ENCODE measurements around the gene MOK.
"Not testable (repeated sequence)": the region's sequence is repeated elsewhere in the genome, so short reads cannot be mapped to it uniquely, and the experiment has no call there.

MOK gene

DNA sequence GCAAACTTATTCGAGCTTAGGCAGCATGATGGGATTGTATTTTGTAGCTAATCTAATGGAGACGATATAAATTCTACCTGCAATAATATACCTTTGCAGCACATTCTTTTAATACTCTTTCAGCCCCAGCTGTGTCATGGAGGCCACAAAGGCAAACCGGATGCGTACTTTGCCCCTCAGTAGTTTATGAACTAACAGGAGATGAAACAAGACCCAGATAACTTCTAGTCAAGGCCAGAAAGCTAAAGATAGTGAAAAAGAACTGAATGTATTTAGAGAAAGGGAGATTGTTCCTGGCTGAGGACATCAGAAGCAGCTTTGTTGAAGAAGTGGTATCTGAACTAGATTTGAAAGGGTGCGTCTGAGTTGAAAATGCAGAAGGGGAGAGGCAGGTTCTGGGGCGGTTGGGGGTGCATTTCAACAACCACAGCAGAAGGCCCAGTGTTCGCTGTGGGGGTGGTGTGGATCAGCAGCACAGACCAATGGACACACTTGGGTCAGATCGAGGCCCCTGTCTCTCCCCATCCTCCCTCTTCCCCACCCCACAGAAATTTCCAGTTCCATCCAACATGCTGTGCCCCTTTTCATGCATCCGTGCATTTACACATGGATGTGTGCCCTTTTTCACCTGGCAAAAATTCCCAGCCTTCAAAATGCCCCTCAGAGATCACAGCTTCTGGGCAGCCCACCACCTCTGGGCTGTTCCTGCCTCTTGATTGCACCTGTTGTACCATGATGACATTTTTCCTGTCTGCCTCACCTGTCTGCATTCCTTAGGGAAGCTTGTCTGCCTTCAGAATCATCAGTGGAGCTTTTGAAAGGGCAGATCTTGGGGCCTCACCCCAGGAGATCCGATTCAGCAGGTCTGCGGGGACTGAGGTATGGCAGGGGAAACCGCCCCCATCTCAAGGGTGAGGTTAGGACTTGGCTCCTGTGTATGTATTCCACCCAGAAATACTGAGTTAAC lies 16.8 kb upstream of the MOK start:
- no peak for DNase-seq (ENCODE audit: low read depth in 2 of 2)

DNA sequence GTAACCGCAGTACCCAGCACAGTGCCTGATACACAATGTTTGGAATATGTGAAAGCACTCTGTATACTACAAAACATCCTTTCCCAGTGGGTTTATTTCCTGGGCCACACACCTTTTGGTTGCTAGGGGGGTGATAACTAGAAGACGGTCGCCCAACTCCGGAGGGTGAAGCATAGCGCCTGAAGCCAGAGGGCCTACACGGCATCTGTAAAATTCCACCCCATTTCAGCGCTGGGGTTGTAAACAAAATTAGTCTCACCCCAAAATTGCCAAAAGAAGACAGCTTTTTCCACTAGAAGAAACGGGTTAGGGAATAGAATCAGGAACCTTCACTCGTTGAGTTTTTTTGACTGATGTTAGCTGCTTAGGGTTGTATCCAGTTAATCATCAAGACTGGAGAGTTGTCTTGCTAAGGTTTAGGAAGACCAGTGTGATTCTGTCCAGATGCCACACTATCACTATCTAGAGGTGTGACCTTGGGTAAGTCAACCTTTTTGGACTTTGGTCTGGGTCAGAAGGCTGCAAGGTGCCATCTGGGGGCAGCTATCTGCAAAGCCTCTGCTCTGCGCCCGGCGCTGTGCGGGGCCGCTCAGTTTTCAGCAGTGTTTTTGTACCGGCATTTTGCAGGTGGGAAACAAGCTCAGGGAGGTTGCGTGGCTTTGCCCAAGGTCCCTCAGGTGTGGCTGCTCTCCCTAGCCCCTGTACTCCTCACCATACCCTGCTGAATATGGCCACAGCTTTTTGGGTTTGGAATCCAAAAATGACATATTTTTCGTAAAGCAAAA lies 15.9 kb upstream of the MOK start:
- DNase-seq (ENCODE audit: low read depth in 2 of 2): no peak

DNA sequence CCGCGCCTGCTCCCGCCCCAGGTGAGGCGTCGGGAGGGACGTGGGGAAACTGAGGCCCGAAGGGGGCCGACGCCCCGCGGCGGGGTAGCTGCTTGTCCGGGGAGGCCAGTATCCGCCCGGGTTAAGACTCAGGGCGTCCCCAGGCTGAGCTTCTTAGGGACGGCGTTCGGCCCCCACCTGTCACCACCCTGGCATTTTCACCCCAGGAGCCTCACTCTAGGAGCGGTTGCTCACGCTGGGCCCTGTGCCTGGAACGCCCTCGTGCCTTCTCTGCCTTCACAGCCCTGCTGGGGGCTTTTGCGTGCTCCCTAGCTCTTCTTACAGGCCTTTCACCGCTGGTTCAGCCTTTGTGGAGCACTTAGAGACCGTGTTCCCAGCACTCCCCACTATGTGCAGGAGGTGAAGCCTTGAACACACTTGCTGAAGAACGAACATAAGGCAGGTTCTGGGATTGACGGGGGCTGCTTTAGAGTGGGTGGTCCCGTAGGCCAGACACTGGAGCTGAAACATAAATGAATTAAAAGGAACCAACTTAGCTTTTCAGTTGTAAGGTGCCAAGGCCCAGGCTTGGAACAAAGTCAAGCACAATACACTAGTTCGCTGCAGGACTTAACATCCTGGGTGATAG lies 15.2 kb upstream of the MOK start:
- DNase-seq (ENCODE audit: low read depth in 2 of 2): no peak

DNA sequence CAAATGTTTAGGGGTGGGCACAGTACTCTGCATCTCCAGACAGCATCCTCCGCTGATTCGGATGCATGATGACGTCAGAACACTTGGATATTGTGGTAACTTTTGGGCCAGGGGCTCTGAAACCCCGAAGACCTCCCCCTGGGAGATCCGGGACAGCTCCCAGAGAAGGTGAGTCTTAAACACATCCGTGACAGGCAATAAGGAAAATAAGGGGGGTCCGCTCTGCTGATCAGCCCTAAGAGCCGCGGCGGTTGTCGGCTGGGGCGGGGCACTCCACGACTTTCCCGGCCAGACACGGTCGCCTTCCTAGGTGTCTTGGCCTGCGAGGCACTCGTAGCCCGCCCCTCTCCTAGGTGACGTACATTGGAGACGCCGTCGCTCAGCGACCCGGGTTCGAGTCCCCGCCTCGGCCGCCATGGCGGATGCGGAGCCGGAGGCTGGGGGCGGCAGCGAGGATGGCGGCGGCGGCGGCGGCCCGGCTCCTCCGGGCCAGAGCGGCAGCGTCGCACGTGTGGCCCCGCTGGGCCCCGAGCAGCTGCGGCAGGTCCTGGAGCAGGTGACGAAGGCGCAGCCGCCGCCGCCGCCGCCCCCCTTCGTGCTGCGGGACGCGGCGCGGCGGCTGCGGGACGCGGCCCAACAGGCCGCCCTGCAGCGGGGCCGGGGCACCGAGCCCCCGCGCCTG lies 14.5 kb upstream of the MOK start, which contains the start of gene ZNF839:
ZNF839 (plus strand) TSS at position 396 of the 682 bp plus-strand sequence; CDS start at position 416, 20 bp downstream.
- DNase-seq (ENCODE audit: low read depth in 2 of 2): peak; percentile 78 to 80

DNA sequence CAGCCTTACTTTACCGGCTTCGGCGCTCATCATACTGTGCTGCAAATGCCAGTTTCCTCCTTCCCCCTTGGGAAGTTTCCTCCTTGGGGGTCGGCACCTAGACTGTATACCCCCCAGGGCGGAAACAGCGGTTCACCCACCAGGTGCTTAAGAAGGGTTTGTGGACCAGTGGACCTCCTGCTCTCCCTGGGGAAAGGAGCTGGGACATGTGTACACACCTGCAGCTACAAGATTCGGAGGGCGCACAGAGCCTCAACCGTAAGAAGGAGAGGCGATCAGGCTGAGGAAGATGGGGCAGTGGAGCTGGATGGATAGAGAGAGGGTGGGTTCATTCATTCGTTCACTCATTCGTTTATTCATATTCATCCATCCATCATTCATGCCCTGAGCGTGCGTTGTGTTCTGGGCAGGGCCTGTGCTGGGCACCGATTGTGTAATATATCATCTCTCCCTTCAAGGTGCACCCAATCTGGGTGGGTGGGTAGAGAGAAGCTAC lies 13.9 kb upstream of the MOK start:
- no peak for DNase-seq (ENCODE audit: low read depth in 2 of 2)

DNA sequence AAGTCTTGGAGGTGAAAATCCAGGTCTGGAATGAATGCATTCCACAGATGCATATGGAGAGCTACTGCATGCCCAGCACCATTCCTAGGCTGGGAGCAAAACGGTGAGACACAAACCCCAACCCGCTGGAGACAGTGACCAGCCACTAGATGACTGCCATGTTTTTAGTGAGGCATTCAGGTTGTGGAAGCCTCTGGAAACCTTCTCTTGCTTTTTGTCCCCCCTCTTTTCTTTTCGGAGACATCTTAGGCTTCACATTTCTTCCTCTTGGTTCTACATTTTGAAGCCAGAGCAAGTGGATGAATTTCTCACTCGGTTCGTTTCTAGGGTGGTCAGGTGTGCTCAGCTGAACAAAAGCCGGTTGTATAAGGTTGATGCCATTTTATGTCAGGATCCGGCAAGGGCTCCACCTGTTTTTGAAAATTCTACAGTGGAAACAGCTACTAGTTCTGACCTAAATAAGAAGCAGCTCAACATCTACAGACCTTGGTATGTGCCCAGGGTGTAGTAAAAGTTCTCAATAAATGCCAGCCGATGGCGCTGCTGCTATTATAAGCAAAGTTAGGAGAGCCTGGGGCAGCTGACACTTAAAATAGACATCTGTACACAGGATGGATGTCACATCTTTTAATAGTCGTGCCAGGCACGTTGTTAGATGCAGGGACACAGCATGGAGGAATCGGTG lies 12.7 kb upstream of the MOK start:
- DNase-seq (ENCODE audit: low read depth in 2 of 2): no peak

DNA sequence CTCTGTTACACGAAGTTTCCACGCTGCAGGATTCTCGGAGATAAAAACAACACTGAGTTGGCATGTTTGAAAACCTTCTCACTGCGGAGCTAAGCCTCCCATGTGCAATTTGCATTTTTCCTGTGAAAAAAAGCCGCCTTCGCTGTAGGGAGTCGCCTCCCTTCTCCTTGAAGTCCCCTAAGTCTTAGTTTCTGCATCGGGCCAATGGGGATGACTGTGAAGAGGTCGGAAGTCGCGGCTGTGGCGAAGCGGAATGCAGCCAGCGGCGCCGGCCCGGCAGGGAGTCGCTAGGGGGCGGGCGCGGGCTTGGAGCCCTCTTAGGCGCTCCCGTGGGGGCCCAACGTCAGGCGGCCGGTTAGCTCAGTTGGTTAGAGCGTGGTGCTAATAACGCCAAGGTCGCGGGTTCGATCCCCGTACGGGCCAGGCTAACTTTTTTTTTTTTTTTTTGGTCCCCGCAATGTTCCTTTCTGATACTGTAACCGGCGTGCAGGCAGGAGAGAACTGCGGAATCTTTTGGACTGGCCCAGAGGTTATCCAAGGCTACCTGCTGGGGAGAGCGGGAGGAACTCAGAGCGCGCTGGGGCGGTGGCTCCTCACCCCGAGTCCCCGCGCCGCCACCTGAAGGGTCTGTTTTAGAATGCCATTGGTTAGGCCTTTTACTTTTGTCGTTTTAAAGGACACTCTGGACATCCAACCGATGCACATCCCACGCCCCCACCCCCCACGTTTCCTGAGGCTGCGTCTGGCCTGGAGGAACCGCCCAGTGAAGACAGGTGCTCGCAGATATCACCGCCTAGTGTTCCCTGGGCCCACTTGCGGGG lies 12.0 kb upstream of the MOK start:
- DNase-seq (ENCODE audit: low read depth in 2 of 2): peak; percentile 79 to 82

DNA sequence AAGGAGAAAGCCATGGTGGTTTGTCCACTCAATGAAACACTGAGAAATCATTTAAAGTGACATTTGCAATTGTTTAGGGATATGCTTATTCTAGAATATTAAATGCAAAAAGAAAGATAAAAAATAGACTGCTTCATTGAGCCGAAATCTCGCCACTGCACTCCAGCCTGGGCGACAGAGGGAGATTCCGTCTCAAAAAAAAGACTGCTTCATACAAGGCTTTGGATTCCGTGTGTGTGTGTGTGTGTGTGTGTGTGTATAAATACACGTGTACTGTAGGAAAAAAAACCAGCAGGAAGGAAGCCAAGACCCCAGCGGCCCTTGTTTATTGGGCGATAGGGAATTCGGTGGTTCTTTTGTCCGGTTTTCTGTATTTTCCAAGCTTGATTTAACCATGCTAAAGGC lies 11.4 kb upstream of the MOK start:
- peak; percentile 54 to 58 for DNase-seq (ENCODE audit: low read depth in 2 of 2)

DNA sequence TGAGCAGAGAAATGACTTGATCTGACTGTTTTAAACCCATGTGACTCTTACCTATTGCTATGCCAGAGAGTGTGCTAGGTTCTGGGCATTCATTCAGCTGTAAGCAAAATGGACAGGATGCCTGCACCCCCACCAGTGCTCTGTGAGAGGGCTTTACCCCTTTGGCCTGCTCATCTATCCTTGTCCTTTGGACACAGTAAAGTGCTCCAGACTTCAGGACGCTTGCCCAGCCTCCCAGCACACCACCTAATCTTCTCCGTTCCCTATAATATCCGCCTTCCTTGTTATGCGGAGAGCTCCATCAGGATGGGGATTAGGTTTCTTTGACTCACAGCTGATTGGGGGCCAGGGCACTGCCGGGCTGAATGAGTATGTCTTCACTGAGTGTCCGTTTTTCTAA lies 10.2 kb upstream of the MOK start:
- no peak for DNase-seq (ENCODE audit: low read depth in 2 of 2)

DNA sequence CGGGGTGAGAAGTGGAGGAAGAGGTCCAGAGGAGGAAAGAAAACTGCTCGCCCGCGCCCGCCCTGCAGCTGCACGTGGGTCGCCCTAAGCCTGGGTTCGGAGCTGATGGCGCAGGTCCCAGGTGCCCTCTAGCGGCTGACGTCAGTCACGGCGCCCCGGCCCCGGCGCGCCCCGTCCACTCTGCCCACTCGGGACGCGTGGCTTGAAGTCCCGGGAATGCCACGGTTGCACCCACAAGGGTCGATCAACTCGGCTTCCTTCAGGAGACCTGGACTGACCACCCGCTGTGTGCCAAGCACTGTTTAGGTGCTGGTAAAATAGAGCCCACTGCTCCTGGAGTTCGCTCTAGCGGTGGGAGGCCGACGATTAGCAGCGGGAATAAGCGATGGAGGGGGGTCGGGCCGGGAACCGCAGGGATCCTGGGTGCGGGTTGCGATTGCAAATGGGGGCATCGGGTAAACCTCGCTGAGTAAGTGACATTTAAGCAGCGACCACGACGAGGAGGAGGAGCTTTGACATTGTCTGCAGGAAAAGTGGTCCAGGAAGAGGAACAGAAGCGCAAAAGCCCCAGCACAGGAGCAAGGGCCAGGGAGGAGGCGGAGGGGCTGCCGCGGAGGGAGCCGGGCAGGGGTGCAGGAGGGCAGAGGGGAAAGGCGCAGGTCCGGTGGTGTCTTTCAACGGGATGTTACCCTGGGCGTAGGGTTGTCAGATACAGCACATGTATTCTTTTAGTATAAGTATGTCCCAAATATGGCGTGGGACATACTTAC lies 9.5 kb upstream of the MOK start:
- DNase-seq (ENCODE audit: low read depth in 2 of 2): peak; percentile 34 to 42

DNA sequence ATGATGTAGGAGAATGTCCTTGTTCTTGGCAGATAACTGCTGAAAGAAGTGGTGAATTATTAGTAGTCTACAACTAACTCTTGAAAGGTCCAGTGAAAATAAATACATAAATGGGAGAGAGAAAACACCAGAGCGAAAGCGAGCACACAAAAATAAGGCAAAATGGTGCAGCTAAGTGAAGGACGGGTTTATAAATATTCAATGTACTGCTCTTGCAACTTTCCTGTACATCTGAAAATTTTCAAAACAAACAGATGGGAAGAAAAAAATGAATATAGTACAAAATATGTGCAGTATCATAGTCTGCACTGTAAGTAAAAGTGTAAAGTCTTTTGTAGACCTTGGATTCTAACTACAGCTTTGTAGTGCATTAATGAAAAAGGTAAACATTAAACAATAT lies 1.3 kb downstream of the MOK start:
- DNase-seq (ENCODE audit: low read depth in 2 of 2): no peak

DNA sequence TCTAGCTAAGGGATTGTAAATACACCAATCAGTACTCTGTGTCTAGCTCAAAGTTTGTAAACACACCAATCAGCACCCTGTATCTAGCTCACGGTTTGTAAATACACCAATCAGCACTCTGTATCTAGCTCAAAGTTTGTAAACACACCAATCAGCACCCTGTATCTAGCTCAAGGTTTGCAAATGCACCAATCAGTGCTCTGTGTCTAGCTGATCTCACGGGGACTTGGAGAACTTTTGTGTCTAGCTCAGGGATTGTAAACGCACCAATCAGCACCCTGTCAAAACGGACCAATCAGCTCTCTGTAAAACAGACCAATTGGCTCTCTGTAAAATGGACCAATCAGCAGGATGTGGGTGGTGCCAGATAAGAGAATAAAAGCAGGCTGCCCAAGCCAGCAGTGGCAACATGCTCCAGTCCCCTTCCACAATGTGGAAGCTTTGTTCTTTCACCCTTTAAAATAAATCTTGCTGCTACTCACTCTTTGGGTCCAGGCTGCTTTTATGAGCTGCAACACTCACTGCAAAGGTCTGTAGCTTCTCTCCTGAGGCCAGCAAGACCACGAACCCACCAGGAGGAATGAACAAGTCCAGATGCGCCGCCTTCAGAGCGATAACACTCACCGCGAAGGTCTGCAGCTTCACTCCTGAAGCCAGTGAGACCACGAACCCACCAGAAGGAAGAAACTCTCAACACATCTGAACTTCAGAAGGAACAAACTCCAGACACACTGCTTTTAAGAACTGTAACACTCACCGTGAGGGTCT lies 6.5 kb downstream of the MOK start:
- DNase-seq (ENCODE audit: low read depth in 2 of 2): not testable (repeated sequence)

DNA sequence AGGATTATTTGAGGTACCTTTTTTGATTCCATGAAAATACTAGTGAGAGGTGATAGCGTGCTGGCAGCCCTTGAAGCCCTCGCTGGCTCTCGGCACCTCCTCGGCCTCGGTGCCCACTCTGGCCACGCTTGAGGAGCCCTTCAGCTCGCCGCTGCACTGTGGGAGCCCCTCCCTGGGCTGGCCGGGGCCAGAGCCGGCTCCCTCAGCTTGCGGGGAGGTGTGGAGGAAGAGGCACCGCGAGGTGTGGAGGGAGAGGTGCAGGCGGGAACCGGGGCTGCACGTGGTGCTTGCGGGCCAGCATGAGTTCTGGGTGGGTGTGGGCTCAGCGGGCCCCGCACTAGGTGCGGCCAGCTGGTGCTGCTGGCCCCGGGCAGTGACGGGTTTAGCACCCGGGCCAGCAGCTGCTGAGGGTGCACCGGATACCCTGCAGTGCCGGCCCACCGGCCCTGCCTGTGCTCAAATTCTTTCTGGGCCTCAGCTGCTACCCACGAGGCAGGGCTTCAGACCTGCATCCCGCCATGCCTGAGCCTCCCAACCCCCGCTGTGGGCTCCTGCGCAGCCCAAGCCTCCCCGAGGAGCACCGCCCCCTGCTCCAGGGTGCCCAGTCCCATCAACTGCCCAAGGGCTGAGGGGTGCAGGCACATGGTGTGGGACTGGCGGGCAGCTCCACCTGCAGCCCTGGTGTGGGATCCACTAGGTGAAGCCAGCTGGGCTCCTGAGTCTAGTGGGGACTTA lies 7.4 kb downstream of the MOK start:
- DNase-seq (ENCODE audit: low read depth in 2 of 2): no peak

DNA sequence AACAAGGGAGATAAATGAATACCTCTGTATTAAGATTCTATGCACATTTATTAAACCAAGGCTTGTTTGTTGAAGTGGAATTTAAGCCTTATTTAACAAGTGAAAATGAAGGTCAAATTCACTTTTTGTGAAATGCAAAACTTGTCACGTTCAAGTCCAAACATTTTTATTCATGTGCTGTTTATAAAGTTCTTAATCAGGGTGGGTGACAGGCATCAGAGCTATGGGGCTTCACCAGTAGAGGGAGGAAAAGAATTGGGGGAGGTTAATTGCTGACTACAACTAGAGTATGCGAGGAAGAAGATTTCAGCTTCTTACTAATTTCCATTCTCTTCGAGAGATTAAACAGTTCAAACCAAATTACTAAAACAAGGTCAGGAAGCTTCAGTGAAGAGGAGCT lies 9.7 kb downstream of the MOK start:
- no peak for DNase-seq (ENCODE audit: low read depth in 2 of 2)

DNA sequence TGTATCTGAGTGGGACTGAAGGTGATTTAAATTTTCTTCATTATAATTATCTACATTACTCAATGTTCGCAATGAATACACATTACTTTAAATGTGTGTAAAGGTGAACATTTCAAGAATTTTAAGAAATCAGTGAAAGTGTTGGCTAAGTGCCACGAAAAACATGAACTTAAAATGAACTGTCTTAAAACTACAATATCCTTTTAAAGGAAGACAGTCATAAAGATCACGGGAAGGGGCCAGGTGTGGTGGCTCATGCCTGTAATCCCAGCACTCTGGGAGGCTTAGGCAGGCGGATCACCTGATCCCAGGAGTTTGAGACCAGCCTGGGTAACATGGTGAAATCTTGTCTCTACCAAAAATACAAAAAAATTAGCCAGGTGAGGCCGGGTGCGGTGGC lies 11.2 kb downstream of the MOK start:
- no peak for DNase-seq (ENCODE audit: low read depth in 2 of 2)

DNA sequence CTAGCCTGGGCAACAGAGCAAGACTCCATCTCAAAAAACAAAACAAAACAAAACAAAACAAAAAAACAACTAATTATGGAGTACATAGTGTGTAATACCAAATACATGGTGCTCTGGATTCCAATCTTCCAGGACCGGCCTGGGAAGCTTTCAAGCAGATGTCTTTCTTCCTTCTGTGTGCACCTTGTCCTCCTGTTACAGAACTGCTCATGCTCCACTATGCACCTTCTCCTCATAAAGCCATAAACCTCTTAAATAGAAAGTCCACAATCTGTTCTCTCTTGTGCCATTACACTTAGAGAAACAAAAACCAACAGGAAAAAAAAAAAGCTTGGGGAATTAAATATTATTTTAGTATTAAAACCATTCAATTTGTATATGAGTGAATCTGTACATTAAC lies 12.5 kb downstream of the MOK start:
- DNase-seq (ENCODE audit: low read depth in 2 of 2): no peak

DNA sequence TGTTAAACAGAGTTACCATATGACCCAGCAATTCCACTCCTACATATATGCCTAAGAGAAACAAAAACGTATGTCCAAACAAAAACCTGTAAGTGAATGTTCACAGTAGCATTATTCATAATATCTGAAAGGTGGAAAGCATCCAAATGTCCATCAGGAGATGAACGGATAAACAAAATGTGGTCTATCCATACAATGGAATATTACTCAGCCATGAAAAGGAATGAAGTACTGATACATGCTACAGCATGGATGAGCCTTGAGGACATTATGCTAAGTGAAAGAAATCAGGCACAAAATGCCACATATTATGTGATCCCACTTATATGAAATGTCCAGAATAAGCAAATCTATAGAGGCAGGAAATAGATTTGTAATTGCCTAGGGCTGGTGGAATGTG lies 16.8 kb downstream of the MOK start:
- no peak for DNase-seq (ENCODE audit: low read depth in 2 of 2)

DNA sequence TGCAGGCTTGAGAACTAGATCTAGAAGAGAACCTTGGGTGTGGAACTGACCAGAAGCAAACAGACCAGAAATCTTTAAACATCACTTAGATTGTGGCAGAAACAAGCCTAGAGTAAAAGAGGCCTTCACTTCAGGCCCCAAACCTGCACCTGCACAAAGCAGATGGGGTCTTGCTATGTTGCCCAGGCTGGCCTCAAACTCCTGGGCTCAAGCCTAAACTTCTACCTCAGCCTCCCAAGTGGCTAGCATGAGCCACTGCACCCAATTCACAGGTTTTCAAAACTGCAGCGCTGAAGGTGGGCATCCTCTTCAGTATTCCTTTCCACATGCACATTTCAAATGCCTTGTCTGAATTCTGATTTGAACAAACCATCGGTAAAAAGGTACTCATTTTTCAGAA lies 19.9 kb downstream of the MOK start:
- no peak for DNase-seq (ENCODE audit: low read depth in 2 of 2)

Measured in fibroblast of skin of left quadriceps (primary cell).